ENCODE measurements around the gene NF2.

NF2 gene

DNA sequence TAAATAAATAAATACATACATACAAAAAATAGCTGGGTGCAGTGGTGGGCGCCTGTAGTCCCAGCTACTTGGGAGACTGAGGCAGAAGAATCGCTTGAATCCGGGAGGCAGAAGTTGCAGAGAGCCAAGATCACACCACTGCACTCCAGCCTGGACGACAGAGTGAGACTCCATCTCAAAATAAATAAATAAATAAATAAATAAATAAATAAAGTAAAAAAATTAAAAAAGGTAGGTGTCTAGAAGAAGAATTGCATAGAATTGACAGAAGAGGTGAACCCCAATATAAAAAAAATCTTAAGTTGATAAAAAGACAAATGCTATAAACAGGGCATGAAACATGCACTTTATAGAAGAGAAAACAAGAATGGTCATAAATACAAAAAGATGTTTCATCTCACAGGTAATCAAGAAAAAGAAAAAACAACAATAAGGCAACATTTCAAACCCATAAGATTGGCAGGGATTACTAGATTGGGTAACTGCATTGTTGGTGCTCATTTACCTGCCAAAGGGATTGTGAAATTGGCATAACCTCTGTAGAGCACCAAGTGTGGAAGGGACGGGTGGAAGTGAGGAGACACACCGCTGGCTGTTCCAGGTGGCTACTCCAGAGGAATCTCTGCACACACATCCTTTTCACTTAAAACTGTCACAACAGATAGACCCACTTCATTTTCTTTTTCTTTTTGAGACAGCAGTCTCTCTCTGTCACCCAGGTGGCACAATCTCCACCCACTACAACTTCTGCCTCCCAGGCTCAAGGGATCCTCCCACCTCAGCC, 44.7 kb downstream of the NF2 start:
- no peak overlapping the region for H3K4me3 Mint-ChIP-seq
- H3K9me3 Mint-ChIP-seq = no peaks in the 10 kb centered on the region
- H3K27me3 Mint-ChIP-seq = no peaks in the 10 kb centered on the region
- peaks cover 24 to 27% of the 10 kb centered on the region in 2 donors for H3K36me3 Mint-ChIP-seq
- DNase-seq = no peak
- peak in 1 of 2 donors; percentile 16 for ATAC-seq (replicated peaks)
- H3K27ac Mint-ChIP-seq = peak overlapping the region; percentile 49
- H3K4me1 Mint-ChIP-seq = peaks cover 5 to 8% of the 10 kb centered on the region in 2 donors

DNA sequence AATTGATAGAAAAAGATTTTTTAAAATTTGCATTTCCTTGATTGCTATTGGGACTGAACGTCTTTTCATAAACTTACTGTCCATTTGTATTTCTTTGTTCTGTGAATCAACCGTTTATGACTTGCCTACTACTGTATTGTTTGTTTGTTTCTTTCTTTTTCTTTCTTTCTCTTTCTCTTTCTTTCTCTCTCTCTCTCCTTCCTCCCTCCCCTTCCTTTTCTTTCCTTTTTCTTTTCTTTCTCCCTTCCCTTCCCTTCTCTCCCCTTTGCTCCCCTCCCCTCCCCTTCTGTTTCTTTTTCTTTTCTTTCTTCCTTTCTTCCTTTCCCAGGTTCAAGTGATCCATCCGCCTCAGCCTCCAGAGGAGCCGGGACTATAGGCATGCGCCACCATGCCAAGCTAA, 46.9 kb downstream of the NF2 start:
- DNase-seq (no peak), ATAC-seq (replicated peaks) (no peak)
- no peak overlapping the region for H3K4me3 Mint-ChIP-seq
- peaks cover 19 to 31% of the 10 kb centered on the region in 2 donors for H3K36me3 Mint-ChIP-seq
- H3K9me3 Mint-ChIP-seq = no peaks in the 10 kb centered on the region
- H3K27ac Mint-ChIP-seq = no peak overlapping the region
- H3K4me1 Mint-ChIP-seq = peaks cover 5 to 8% of the 10 kb centered on the region in 2 donors
- no peaks in the 10 kb centered on the region for H3K27me3 Mint-ChIP-seq

DNA sequence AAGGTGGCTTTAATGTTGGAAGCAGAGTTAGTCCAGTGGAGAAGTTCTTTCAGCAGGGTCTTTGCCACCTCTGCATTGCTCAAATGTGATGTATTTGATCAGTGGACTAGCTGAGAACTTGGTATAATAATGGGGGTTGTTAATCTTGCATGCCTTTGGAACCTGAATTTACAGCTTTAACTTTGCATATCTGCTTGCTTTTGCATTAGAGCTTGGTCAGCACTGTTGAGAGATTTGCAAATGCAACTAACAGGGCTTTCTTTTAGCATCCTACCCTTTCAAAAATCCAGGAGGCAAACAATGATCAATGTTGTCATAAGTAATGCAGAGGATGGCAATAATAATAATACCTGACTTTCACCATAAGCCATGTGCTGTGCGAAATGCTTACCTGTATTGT, 48.2 kb downstream of the NF2 start:
- peaks cover 17 to 33% of the 10 kb centered on the region in 2 donors for H3K36me3 Mint-ChIP-seq

DNA sequence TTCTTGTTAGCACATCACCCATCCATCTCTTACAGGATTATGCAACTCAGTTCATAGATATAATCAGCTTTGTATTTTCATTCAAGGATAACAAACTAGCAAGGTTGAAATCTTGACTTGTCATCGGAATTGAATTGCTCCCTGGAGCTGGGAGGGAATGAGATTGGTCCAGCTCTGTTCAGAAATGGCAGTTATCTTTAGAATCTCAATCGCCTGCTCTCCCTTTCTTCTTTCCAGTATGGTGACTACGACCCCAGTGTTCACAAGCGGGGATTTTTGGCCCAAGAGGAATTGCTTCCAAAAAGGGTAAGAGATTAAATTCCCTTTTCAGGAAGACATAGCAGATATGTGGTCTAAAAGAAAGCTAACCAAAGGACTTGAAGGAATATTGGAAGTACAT, 51.0 kb downstream of the NF2 start:
- H3K9me3 Mint-ChIP-seq = no peaks in the 10 kb centered on the region
- H3K27me3 Mint-ChIP-seq = no peaks in the 10 kb centered on the region
- no peak overlapping the region for H3K27ac Mint-ChIP-seq
- no peak for ATAC-seq (replicated peaks)
- H3K4me3 Mint-ChIP-seq = no peak overlapping the region
- DNase-seq = no peak
- H3K4me1 Mint-ChIP-seq = peaks cover 6 to 19% of the 10 kb centered on the region in 2 donors
- peaks cover 13 to 31% of the 10 kb centered on the region in 2 donors for H3K36me3 Mint-ChIP-seq

More for the DNA sequence above, 48.2 kb downstream of the NF2 start:
- Mint-ChIP-seq H3K9me3 (no peaks in the 10 kb centered on the region), H3K4me3 (no peak overlapping the region), H3K27me3 (no peaks in the 10 kb centered on the region), H3K27ac (no peak overlapping the region), H3K4me1 (peaks cover 5 to 8% of the 10 kb centered on the region in 2 donors)
- ATAC-seq (replicated peaks) (no peak), DNase-seq (no peak)

DNA sequence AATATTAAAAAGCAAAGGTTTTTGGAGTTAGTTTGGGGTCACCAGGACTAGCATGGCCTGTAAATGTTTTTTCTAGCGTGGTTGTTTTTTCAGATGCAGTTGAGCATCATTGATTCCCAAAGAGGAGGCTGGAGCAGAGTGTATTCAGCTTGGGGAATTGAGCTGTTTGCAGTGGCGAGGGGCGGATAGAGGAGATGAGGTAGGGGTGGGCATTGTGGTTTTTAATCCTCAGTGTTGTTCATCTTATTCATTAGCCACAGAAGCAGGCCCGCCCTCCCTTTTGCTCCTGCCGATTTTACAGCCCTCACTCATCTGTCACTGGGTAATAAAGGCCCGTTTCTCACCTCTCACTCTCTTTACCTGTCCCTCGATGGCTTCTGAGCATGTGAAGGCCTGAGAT, 51.4 kb downstream of the NF2 start:
- no peak overlapping the region for H3K4me3 Mint-ChIP-seq
- no peaks in the 10 kb centered on the region for H3K27me3 Mint-ChIP-seq
- DNase-seq = no peak
- H3K36me3 Mint-ChIP-seq = peaks cover 13 to 31% of the 10 kb centered on the region in 2 donors
- no peak for ATAC-seq (replicated peaks)
- no peaks in the 10 kb centered on the region for H3K9me3 Mint-ChIP-seq
- no peak overlapping the region for H3K27ac Mint-ChIP-seq
- H3K4me1 Mint-ChIP-seq = peaks cover 6 to 19% of the 10 kb centered on the region in 2 donors

DNA sequence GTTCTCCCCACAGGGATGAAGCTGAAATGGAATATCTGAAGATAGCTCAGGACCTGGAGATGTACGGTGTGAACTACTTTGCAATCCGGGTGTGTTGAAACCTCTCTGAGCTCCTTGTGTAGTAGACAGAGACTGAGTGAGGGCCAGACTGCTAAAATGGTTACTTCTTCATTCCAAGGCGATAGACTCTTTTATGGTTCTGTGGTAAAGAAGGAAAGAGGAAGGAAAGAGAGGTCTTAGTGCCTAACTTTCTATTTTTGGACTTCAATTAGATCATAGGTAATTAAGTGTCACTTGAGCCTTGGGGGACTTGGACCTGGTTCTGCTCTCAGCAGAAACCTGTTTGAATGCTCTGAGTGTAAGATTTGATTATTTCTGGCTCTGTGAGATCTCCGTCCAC, 54.7 kb downstream of the NF2 start:
- Mint-ChIP-seq H3K36me3 (peaks cover 13 to 38% of the 10 kb centered on the region in 2 donors), H3K4me3 (no peak overlapping the region), H3K9me3 (no peaks in the 10 kb centered on the region), H3K27me3 (no peaks in the 10 kb centered on the region), H3K27ac (peak overlapping the region; percentile 66), H3K4me1 (peaks cover 6 to 19% of the 10 kb centered on the region in 2 donors)
- ATAC-seq (replicated peaks) (peak; percentile 23 to 46), DNase-seq (no peak)

DNA sequence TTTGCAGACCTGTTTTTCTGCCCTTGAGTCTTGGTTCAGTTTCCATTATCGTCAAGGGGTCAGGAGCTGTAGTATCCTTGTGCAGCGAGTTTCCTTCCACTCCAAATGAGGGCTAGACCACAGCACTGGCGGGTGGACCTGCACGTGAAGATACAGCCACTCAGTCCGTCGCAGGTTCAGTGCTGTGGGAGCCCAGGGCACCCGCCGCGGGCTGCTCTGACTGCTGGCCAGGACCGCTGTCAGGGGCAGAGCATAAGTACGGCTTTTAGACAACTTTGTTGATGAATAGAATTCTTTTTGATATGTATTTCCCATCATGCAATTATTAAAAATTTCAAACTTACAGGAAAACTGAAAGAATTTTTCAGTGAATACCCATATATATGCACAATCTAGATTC, 56.6 kb downstream of the NF2 start:
- H3K36me3 Mint-ChIP-seq = peaks cover 23 to 46% of the 10 kb centered on the region in 2 donors
- H3K27me3 Mint-ChIP-seq = no peaks in the 10 kb centered on the region
- ATAC-seq (replicated peaks) = no peak
- DNase-seq = no peak
- H3K27ac Mint-ChIP-seq = no peak overlapping the region
- no peak overlapping the region for H3K4me3 Mint-ChIP-seq
- H3K4me1 Mint-ChIP-seq = peaks cover 6 to 19% of the 10 kb centered on the region in 2 donors
- no peaks in the 10 kb centered on the region for H3K9me3 Mint-ChIP-seq

DNA sequence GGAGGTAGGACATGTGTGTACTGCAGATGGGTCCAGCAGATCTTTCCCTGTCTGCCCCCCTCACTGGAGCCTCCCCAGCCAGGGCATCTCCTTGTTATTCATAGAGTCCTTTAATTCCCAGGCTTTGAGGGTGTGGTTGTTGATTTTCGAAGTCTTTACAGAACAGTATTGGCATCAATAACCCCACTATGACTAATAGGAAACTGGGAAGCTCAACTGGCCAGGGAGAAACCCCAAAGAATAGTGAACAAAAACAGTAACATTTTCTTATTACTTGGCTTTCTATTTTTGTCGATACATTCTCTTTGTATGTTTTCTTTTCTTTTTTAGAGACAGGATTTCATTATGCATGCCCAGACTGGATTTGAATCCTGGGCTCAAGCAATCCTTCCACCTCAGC, 57.9 kb downstream of the NF2 start:
- Mint-ChIP-seq H3K27ac (no peak overlapping the region), H3K36me3 (peaks cover 19 to 44% of the 10 kb centered on the region in 2 donors), H3K4me3 (no peak overlapping the region), H3K9me3 (no peaks in the 10 kb centered on the region), H3K4me1 (peaks cover 6 to 19% of the 10 kb centered on the region in 2 donors), H3K27me3 (no peaks in the 10 kb centered on the region)
- ATAC-seq (replicated peaks) (no peak), DNase-seq (no peak)

DNA sequence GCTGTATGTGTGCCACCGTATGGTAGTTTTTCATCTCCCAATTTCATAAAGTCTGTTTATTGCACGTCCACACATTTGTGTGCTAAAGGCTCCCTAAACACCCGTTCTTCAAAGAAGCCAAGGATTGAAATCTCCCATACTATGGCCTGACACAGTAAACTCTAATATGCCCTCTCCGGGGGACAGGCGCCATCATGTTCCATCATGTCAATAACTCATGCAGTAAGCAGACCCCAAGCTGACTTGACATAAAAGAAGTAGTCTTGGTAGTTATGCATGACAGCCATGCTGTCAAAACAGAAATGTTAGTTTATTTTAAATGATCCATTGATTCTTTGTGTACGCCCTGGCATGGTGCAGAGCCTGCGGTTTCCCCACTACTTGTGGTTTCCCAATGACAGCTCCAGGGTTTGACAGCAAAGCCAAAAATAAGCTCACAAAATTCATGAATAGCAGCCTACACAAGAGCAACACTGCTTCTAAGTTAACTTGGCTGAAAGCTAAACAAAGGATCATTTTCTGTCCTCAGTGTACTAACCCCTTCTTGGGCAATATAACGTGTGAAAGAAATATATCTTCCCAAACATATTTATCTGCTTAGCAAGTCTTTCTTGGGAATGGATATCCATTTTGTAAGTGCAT, 59.9 kb downstream of the NF2 start:
- Mint-ChIP-seq H3K27me3 (no peaks in the 10 kb centered on the region), H3K4me1 (peaks cover under 1 to 6% of the 10 kb centered on the region in 2 donors), H3K4me3 (no peak overlapping the region), H3K27ac (no peak overlapping the region), H3K9me3 (no peaks in the 10 kb centered on the region), H3K36me3 (peaks cover 18 to 40% of the 10 kb centered on the region in 2 donors)
- no peak for ATAC-seq (replicated peaks)
- DNase-seq = no peak

DNA sequence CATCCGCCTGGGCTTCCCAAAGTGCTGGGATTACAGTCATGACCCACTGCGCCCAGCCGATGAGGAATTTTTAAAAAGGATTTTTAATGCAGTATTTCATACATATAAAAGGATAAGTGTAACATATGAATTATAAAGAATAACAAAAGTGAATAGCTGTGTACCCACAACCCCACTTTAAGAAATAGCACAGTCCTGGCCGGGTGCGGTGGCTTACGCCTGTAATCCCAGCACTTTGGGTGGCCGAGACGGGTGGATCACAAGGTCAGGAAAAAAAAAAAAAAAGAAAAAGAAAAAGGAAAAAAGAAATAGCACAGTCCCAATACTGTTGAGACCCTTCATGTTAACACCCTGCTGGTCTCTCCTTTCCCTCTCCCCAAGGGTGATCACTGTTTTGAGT, 62.1 kb downstream of the NF2 start:
- no peaks in the 10 kb centered on the region for H3K27me3 Mint-ChIP-seq
- peaks cover 19 to 50% of the 10 kb centered on the region in 2 donors for H3K36me3 Mint-ChIP-seq
- no peaks in the 10 kb centered on the region for H3K4me1 Mint-ChIP-seq
- H3K27ac Mint-ChIP-seq = no peak overlapping the region
- DNase-seq (no peak), ATAC-seq (replicated peaks) (no peak)
- no peak overlapping the region for H3K4me3 Mint-ChIP-seq
- H3K9me3 Mint-ChIP-seq = no peaks in the 10 kb centered on the region

DNA sequence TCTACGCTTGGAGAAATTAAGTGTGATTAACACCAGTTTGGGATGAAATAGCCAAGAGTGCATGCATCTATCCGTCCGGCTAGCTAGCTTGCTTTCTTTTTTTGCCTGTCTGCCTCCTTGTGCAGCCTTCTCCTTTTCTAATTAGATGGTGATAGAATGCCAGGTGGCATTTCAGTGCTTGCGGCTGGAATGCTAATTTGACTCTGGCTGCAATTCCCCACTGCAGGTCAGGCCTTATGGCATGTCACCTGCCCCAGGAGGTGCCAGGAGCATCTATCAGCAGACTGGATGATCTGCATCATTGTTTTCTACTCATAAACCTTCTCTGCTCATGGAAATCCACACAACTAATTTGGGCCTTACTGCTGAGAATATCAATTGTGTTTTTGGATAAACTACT, 65.2 kb downstream of the NF2 start:
- peaks cover 26 to 52% of the 10 kb centered on the region in 2 donors for H3K36me3 Mint-ChIP-seq
- no peaks in the 10 kb centered on the region for H3K4me1 Mint-ChIP-seq
- no peak overlapping the region for H3K27ac Mint-ChIP-seq
- H3K4me3 Mint-ChIP-seq = no peak overlapping the region
- no peaks in the 10 kb centered on the region for H3K27me3 Mint-ChIP-seq
- ATAC-seq (replicated peaks) = no peak
- H3K9me3 Mint-ChIP-seq = no peaks in the 10 kb centered on the region
- no peak for DNase-seq

DNA sequence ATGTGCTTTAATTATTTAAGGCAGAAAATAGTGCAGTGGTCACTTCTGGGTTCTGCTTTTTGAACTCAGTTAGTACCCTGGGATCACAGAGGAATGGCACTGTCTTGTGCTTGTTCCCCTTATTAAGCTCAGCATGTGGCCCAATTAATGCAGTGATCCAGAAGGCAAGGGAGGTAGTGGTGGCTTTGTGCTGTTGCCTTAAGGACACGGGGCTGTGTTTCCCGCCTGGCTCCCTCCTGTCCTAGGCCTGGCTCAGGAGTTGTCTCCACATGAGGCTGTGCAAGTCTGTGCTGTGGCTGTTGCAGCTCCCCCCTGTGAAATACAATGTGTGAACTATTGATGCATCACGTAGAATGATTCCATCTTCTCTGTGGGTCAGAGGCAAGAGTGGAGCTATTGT, 67.2 kb downstream of the NF2 start:
- no peaks in the 10 kb centered on the region for H3K4me1 Mint-ChIP-seq
- H3K27me3 Mint-ChIP-seq = no peaks in the 10 kb centered on the region
- DNase-seq = no peak
- ATAC-seq (replicated peaks) = no peak
- H3K4me3 Mint-ChIP-seq = no peak overlapping the region
- no peaks in the 10 kb centered on the region for H3K9me3 Mint-ChIP-seq
- no peak overlapping the region for H3K27ac Mint-ChIP-seq
- peaks cover 32 to 54% of the 10 kb centered on the region in 2 donors for H3K36me3 Mint-ChIP-seq

DNA sequence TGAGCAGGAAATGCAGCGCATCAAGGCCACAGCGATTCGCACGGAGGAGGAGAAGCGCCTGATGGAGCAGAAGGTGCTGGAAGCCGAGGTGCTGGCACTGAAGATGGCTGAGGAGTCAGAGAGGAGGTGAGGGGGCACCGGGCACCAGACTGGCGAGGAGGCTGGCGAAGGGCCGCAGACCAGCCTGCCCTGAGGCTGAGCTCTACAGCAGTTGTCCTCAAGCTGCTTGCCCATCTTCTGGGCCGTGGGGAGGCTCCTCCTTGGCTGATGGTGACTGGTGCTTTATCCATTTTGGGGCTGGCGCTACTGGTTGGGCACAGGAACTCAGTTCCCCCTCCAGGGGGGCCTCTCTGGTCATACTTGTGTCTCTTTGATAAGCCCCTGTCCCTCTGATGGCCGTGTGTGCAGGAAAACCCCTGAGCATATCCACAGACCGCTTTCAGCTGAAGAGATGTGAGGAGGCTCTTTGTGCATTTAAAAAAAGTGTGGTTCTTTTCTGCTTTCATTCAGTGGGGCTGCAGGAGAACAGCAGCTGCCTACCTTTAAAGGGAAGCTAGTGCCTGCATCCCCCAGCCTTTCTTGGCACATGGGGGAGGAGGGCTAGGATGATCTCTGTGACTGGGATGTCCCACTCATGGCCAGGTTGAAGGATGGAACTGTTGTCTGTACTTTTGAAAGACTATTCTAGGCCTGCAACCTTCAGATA, 70.1 kb downstream of the NF2 start:
- Mint-ChIP-seq H3K36me3 (peaks cover 40 to 60% of the 10 kb centered on the region in 2 donors), H3K4me1 (no peaks in the 10 kb centered on the region), H3K27me3 (no peaks in the 10 kb centered on the region), H3K27ac (no peak overlapping the region), H3K4me3 (no peak overlapping the region), H3K9me3 (no peaks in the 10 kb centered on the region)
- DNase-seq = no peak
- no peak for ATAC-seq (replicated peaks)

DNA sequence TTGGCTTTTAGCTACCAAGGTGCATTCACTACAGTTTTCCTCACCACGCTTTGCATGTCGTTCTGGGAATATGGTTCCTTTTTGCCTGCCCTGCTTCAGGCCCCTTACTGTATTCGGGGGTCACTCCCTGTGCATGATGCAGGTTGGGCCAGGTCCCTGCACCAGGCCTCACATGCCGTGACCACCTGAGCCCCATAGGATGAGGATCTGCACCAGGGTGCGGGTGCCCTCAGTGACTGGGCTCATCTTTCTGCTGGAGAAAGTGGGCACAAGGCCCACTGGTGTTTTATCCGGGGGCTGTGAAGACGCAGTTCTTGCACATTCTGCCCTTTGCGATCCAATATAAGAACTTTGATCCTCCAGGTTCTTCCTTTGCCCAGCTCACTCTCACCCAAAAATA, 70.7 kb downstream of the NF2 start:
- Mint-ChIP-seq H3K9me3 (no peaks in the 10 kb centered on the region), H3K27ac (no peak overlapping the region), H3K36me3 (peaks cover 42 to 61% of the 10 kb centered on the region in 2 donors), H3K4me3 (no peak overlapping the region), H3K27me3 (no peaks in the 10 kb centered on the region), H3K4me1 (no peaks in the 10 kb centered on the region)
- no peak for DNase-seq
- no peak for ATAC-seq (replicated peaks)
